PC-3 (cell line): ENCODE results near the gene NAV1. TPM values are rescaled to one million over a fixed set of nuclear protein-coding genes. Genes with fewer than 3 reads are reported as not detected.

Experiments
- ATAC-seq: fragments of 200-7000 bp; cut with Tn5 transposase; 2 replicates; pipeline ENCODE4 v1.9.1; 2020; ENCODE audit warnings: mild to moderate bottlenecking, moderate library complexity
- BruUV-seq: library from RNA; stranded (reverse); fragments of 400-500 nt; replicated peaks from 2 replicates; lab custom pipeline; 2021; lab: Mats Ljungman, UMichigan
- CTCF ChIA-PET: fragments of 300-600 bp; sonication (Branson Sonifier 250); formaldehyde crosslinking; loops from one replicate; lab custom pipeline; 2022; ENCODE audit warnings: antibody characterized with exemption; lab: Charles Lee
- POLR2A ChIA-PET: fragments of 300-600 bp; sonication (Branson Sonifier 250); formaldehyde crosslinking; loops from one replicate; lab custom pipeline; 2022; ENCODE audit warnings: antibody characterized with exemption; ENCODE audit not compliant: unreplicated experiment; lab: Charles Lee
- DNase-seq: peaks from one replicate; pipeline ENCODE4 v3.0.0-alpha.2; 2015
- H2AFZ ChIP-seq: fragments of 300-600 bp; sonication (generic); 2 replicates; pipeline ENCODE4 v1.6.0; 2016; ENCODE audit warnings: antibody characterized with exemption, low read length
- H3F3A ChIP-seq: fragments of 300-600 bp; sonication (generic); one replicate; pipeline ENCODE4 v1.6.0; 2017; ENCODE audit warnings: antibody characterized with exemption, low read length, control low read depth, mild to moderate bottlenecking; ENCODE audit not compliant: unreplicated experiment
- H3K27ac ChIP-seq: fragments of 300-600 bp; sonication (generic); 2 replicates; pipeline ENCODE4 v1.5.1; 2016; ENCODE audit warnings: mild to moderate bottlenecking, low read length
- H3K27me3 ChIP-seq: fragments of 300-600 bp; sonication (generic); 2 replicates; pipeline ENCODE4 v1.6.1; 2016; ENCODE audit warnings: low read length, mixed read lengths
- H3K36me3 ChIP-seq: fragments of 300-600 bp; sonication (generic); 2 replicates; pipeline ENCODE4 v1.6.1; 2016; ENCODE audit warnings: low read depth, mixed run types, low read length, mixed read lengths
- H3K4me1 ChIP-seq: fragments of 300-600 bp; sonication (generic); 2 replicates; pipeline ENCODE4 v1.5.1; 2016; ENCODE audit warnings: low read length; ENCODE audit not compliant: insufficient read depth
- H3K4me2 ChIP-seq: fragments of 300-600 bp; sonication (generic); 2 replicates; pipeline ENCODE4 v1.6.0; 2016; ENCODE audit warnings: low read length
- H3K4me3 ChIP-seq: fragments of 300-600 bp; sonication (generic); 2 replicates; pipeline ENCODE4 v1.5.1; 2016; ENCODE audit warnings: mild to moderate bottlenecking, low read length, mixed read lengths
- H3K79me2 ChIP-seq: fragments of 300-600 bp; sonication (generic); 2 replicates; pipeline ENCODE4 v1.6.1; 2017; ENCODE audit warnings: low read length, mixed read lengths
- H3K9ac ChIP-seq: fragments of 300-600 bp; sonication (generic); 2 replicates; pipeline ENCODE4 v1.6.0; 2016; ENCODE audit warnings: mild to moderate bottlenecking, low read length
- H3K9me2 ChIP-seq: fragments of 300-600 bp; sonication (generic); replicated peaks from 2 replicates; pipeline ENCODE4 v1.6.1; 2016; ENCODE audit warnings: mixed run types, low read length, mixed read lengths
- H3K9me3 ChIP-seq: fragments of 300-600 bp; sonication (generic); 2 replicates; pipeline ENCODE4 v1.6.1; 2016; ENCODE audit warnings: low read length, mixed read lengths
- H4K20me1 ChIP-seq: fragments of 300-600 bp; sonication (generic); 2 replicates; pipeline ENCODE4 v1.6.1; 2016; ENCODE audit warnings: low read length, mixed read lengths
- EZH2 ChIP-seq: fragments of 300-600 bp; sonication (generic); IDR thresholded peaks from one replicate; pipeline ENCODE4 v1.6.1; 2017; ENCODE audit warnings: antibody characterized with exemption, mild to moderate bottlenecking, low read length; ENCODE audit not compliant: unreplicated experiment
- EZH2phosphoT487 ChIP-seq: fragments of 300-600 bp; sonication (generic); IDR thresholded peaks from 2 replicates; pipeline ENCODE4 v1.6.1; 2018; ENCODE audit warnings: mild to moderate bottlenecking, antibody characterized with exemption, low read length, borderline replicate concordance
- intact Hi-C: fragments of 100-400 bp; cut with micrococcal nuclease; formaldehyde crosslinking; loops from 2 replicates; pipeline ENCODE4 v1.9.0; 2023
- total RNA-seq: library from RNA; depleted of rRNA; stranded (reverse); fragments of >200 nt; gene quantifications from 2 replicates; pipeline ENCODE4 v1.2.3, GENCODE V29; 2014
- TF ChIP-seq, protein P1 (sequence below): fragments of 300-600 bp; sonication (generic); conservative IDR thresholded peaks from 2 replicates; pipeline ENCODE4 v1.5.1; 2017; ENCODE audit warnings: antibody characterized with exemption, low read depth, mild to moderate bottlenecking, low read length

NAV1 gene
- total RNA-seq, 1 experiment from 2014 or later, result 2.6 TPM

DNA sequence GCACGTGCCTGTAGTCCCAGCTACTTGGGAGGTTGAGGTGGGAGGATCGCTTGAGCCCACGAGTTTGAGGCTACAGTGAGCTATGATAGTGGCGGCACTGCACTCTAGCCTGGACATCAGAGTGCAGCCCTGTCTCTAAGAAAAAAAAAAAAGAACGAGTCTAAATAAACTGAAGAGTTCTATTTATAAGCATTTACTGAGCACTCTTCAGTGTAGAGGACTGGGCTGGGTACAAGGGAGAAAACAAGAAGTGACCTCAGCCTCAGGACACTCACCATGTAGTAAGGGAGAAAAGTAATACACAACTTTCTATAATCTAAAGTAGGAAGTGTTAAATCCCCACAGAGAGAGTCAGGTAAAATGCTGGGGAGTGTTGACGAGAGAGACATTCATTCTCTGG is 35.0 kb downstream of the NAV1 start:
- intact Hi-C loops, result no loop called here
- no peaks in the 10 kb centered on the region for H3K9me2 ChIP-seq
- no peaks in the 10 kb centered on the region for H3K27me3 ChIP-seq
- ChIA-PET CTCF (no interaction called here), POLR2A (interaction anchor here (0.5 kb wide), 1 partner anchor 256 kb away, joined by 4 read pairs; no protein-coding TSS in a partner anchor)
- no peak for ATAC-seq
- H2AFZ ChIP-seq, result no peak overlapping the region
- H3K9me3 ChIP-seq, result no peaks in the 10 kb centered on the region
- H3K79me2 ChIP-seq, result no peaks in the 10 kb centered on the region
- H3K4me2 ChIP-seq, result no peak overlapping the region
- H3K9ac ChIP-seq, result no peak overlapping the region
- TF ChIP-seq EZH2phosphoT487 (no peak), EZH2 (no peak)
- TF ChIP-seq, protein P1, sequence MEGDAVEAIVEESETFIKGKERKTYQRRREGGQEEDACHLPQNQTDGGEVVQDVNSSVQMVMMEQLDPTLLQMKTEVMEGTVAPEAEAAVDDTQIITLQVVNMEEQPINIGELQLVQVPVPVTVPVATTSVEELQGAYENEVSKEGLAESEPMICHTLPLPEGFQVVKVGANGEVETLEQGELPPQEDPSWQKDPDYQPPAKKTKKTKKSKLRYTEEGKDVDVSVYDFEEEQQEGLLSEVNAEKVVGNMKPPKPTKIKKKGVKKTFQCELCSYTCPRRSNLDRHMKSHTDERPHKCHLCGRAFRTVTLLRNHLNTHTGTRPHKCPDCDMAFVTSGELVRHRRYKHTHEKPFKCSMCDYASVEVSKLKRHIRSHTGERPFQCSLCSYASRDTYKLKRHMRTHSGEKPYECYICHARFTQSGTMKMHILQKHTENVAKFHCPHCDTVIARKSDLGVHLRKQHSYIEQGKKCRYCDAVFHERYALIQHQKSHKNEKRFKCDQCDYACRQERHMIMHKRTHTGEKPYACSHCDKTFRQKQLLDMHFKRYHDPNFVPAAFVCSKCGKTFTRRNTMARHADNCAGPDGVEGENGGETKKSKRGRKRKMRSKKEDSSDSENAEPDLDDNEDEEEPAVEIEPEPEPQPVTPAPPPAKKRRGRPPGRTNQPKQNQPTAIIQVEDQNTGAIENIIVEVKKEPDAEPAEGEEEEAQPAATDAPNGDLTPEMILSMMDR, result no peak
- H3F3A ChIP-seq, result no peaks in the 10 kb centered on the region
- no peaks in the 10 kb centered on the region for H3K36me3 ChIP-seq
- no peak overlapping the region for H3K27ac ChIP-seq
- no peaks in the 10 kb centered on the region for H4K20me1 ChIP-seq
- DNase-seq, result no peak
- H3K4me1 ChIP-seq, result no peaks in the 10 kb centered on the region
- H3K4me3 ChIP-seq, result no peak overlapping the region
- BruUV-seq, result no TSS peak

- BruUV-seq, result no TSS peak
- H3K9ac ChIP-seq, result no peak overlapping the region
- H3K27ac ChIP-seq, result no peak overlapping the region
These were observed 37.0 kb downstream of the NAV1 start for GRCh38 chr1:201575912-201576311.

DNA sequence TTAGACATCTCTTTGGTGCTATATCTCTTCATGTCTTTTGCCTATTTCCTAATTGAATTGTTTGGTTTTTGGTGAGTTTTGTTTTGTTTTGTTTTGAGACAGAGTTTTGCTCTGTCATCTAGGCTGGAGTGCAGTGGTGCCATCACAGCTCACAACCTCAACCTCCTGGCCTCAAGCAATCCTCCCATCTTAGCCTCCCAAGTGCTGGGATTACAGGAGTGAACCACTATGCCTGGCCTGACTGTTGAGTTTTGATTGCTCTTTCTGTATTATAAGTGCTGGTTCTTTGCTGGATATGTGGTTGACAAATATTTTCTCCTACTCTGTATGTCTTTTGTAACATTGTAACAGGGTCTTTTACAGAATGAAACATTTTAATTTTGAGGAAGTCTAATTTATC is 38.0 kb downstream of the NAV1 start:
- Histone ChIP-seq H3K9me3 (no peaks in the 10 kb centered on the region), H4K20me1 (no peaks in the 10 kb centered on the region), H3K9me2 (no peaks in the 10 kb centered on the region), H3K4me2 (no peak overlapping the region), H3K9ac (no peak overlapping the region), H3K36me3 (no peaks in the 10 kb centered on the region), H3F3A (no peaks in the 10 kb centered on the region), H3K4me1 (no peaks in the 10 kb centered on the region), H3K79me2 (no peaks in the 10 kb centered on the region), H3K27me3 (no peaks in the 10 kb centered on the region), H3K27ac (no peak overlapping the region), H2AFZ (no peak overlapping the region), H3K4me3 (no peak overlapping the region)
- intact Hi-C loops, result no loop called here
- ATAC-seq (no peak), DNase-seq (no peak)
- no TSS peak for BruUV-seq
- ChIA-PET CTCF (no interaction called here), POLR2A (no interaction called here)
- TF ChIP-seq EZH2phosphoT487 (no peak), EZH2 (no peak)
- TF ChIP-seq, protein P1, result no peak

More at GRCh38 chr1:201575912-201576311, 37.0 kb downstream of the NAV1 start:
- no peak for ATAC-seq
- H3K4me1 ChIP-seq, result no peaks in the 10 kb centered on the region
- H3K4me2 ChIP-seq, result no peak overlapping the region
- no peaks in the 10 kb centered on the region for H3K36me3 ChIP-seq
- H3K9me2 ChIP-seq, result no peaks in the 10 kb centered on the region
- POLR2A ChIA-PET, result no interaction called here
- DNase-seq, result no peak
- H3K79me2 ChIP-seq, result no peaks in the 10 kb centered on the region
- H2AFZ ChIP-seq, result no peak overlapping the region
- no peaks in the 10 kb centered on the region for H3K27me3 ChIP-seq
- CTCF ChIA-PET, result no interaction called here
- no peaks in the 10 kb centered on the region for H4K20me1 ChIP-seq
- H3K9me3 ChIP-seq, result no peaks in the 10 kb centered on the region
- no peaks in the 10 kb centered on the region for H3F3A ChIP-seq
- intact Hi-C loops, result no loop called here
- TF ChIP-seq EZH2phosphoT487 (no peak), EZH2 (no peak)
- TF ChIP-seq, protein P1, result no peak
- H3K4me3 ChIP-seq, result no peak overlapping the region
